ENCODE results near the gene IBA57.

The IBA57 gene

DNA sequence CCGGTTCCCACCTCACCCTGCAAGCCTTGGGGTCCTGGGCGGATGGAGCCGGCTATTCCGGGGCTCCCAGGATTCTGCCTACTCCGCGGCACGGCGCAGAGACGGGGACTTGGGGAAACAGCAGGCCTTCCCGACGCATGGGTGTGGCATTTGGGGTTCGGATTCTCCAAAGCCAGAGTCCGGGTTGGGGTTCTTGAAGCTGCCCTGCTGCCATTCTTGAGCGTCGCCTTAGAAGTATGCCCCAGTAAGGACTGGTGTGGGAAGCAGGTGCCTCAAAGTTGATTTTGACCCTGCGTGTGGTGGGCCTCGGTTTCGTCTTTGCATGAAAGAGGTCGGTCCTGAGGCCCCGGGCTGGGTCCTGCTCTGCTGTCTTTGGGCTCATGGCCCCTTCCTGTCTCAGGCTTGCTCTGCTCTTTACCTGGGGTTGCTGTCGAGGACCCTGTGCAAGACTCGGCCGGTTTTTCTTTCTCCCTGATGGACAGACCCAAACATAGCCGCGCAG lies 24.8 kb upstream of the IBA57 start:
- Histone ChIP-seq H3K27ac (peak overlapping the region; percentile 98 to 99), H3K4me3 (peak overlapping the region; percentile 99)
- DNase-seq (ENCODE audit: low spot score): no peak
- TF ChIP-seq, protein P1, sequence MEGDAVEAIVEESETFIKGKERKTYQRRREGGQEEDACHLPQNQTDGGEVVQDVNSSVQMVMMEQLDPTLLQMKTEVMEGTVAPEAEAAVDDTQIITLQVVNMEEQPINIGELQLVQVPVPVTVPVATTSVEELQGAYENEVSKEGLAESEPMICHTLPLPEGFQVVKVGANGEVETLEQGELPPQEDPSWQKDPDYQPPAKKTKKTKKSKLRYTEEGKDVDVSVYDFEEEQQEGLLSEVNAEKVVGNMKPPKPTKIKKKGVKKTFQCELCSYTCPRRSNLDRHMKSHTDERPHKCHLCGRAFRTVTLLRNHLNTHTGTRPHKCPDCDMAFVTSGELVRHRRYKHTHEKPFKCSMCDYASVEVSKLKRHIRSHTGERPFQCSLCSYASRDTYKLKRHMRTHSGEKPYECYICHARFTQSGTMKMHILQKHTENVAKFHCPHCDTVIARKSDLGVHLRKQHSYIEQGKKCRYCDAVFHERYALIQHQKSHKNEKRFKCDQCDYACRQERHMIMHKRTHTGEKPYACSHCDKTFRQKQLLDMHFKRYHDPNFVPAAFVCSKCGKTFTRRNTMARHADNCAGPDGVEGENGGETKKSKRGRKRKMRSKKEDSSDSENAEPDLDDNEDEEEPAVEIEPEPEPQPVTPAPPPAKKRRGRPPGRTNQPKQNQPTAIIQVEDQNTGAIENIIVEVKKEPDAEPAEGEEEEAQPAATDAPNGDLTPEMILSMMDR (IDR thresholded peaks at IDR 0.05): no peak

DNA sequence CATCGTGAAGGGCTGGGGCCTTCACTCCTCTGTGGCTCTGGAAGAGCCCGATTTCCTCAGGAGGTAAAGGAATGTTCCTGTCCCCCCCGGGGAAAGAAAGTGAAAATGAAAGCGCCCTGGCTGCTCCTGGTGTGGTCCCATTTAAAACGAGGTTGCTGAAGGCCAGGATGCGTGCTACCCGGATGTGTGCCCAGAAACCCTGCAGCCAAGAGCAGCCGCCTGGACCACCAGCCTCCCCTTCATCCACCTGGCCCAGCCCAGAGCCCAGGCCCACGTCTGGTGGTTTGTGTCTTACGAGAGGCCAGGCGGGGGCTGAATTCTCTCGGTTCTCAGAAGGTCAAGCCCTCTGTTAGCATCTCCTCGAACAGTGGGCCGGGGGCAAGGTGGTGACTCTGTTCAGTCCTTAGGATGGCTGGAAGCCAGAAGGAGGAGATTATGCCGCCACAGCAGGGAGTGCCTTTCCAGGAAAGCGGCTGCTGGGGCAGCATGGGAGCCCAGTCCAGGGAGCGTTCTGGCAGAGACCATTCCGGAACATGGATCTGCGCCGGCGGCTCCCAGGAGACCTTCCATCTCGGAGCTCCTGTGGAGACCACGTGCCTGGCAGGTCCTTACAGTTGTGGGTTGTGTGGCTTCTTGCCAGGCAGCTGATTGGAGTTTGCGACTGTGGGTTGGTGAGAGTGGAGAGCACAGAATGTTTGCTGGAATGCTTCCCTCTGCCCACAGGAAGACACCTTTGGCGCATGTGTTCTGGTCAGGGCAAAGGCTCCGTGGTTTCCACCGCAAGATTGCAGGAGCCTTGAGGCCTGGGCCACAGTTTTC lies 24.2 kb upstream of the IBA57 start:
- TF ChIP-seq, protein P1 (IDR thresholded peaks at IDR 0.05): no peak
- Histone ChIP-seq H3K27ac (peak overlapping the region; percentile 98 to 99), H3K4me3 (peak overlapping the region; percentile 99)
- DNase-seq (ENCODE audit: low spot score): peak; percentile 76

DNA sequence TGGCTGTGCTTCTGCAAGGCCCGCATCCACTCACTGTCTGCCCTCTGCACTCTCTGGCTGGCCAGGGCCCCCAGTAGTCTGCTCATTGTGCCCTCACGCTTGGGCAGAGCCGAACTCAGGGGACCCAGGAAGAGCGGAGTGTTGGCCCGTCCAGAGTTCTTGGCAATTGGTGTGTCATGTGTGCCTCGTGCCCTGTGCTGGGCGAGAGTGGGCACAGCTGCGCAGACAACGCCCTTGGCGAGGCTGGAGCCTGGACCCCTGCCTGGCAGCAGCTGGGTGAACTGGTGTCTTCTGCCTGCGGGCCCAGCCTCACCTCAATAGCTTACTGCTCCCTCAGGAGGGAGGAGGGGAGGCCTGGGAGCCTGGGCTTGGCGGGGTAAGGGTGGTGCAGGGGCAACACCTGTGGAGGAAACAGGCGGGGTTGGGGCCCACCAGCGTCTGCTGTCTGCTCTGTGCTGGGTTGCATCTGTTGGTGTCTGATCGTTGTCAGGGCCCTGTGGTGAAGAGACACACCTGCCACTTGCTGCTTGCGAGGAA lies 23.4 kb upstream of the IBA57 start:
- H3K4me3 ChIP-seq: peak overlapping the region; percentile 99
- peak overlapping the region in 1 of 2 donors; percentile 98 for H3K27ac ChIP-seq
- TF ChIP-seq, protein P1 (IDR thresholded peaks at IDR 0.05): no peak
- no peak for DNase-seq (ENCODE audit: low spot score)

DNA sequence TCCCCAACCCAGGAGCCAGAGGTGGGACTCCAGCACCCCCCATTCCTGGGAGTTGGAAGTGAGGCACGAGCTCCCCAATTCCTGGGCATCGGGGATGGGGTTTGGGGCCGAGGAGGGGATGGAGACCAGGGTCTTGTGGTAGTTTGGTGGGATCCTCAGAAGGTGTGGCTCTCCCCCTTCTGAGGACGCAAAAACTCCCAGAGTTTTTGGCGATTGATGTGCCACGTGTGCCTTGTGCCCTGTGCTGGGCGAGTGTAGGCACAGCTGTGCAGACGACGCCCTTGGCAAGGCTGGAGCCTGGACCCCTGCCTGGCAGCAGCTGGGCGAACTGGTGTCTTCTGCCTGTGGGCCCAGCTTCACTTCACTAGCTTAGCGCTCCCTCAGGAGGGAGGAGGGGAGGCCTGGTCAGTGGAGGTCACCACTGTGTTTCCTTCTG lies 22.9 kb upstream of the IBA57 start:
- Histone ChIP-seq H3K27ac (peak overlapping the region in 1 of 2 donors; percentile 98), H3K4me3 (peak overlapping the region; percentile 99)
- TF ChIP-seq, protein P1 (IDR thresholded peaks at IDR 0.05): no peak
- no peak for DNase-seq (ENCODE audit: low spot score)

DNA sequence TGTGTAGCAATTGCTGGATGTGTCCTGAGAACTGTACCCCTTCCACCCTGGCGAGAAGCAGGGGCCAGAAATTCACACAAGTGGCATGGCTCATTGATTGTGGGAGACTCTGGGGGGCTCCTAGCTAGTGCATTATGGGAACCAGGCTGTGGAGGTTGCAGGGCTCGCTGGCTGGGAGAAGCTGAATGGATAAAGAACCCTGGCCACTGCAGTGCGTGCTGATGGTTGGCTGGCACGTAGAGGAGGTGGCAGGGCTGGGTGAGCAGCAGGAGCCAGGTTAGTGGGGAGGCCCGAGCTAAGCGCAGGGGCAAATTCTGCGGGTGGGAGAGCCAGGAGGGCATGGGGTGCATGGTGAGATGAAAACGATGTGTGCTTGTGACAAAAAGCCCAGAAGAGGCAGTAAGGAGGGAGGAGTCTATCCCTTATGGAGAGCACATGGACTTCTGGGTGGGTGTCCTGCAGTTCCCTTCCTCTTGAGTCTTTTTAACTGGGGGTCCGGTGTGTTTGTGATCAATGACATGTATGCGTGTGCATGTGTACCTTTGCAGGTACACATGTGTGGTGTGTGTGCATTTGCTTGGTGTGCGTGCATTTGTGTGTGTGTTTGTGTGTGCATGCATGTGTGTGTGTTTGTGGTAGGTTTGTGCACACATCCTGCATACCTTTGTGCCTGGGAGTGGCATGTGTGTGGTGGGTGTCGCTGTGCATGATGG lies 22.0 kb upstream of the IBA57 start:
- no peak for DNase-seq (ENCODE audit: low spot score)
- H3K4me3 ChIP-seq: no peak overlapping the region
- TF ChIP-seq, protein P1 (IDR thresholded peaks at IDR 0.05): no peak
- no peak overlapping the region for H3K27ac ChIP-seq

DNA sequence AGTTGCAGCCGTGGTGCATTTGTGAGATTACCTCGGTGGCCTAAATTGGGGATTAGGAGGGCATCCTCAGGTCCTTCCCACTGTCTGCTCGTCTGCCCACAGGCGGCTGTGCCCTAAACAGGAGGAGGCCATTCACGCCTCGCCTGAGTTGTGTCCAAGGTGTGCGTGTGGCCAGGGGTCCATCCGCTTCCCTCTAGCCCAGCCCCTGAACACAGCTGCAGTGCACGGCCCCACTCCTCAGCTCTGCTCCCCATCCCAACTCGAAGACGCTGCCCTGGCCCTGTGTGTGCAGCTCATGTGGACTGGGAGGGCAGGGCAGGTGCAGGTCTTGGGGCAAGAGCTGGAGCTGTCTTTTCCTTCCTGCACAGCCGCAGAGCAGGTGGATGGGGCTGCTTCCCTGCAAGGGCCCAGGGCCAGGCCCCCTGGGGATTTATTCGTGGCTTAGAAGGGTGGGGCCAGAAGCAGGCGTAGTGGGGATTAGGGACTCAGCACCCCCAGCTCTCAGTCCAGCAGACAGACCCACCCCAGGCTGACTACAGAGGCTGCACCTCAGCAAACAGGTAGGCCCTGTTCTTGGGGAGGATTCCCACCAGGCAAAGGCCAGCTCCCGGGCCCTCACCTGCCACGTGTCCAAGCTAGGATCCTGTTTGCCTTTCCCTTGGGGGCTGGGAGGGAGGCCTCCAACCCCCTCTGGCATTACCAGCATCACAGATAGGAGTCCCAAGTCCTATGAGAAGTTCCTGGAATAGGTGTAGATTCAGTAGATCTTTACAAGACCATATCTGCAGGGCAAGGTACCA lies 21.2 kb upstream of the IBA57 start:
- no peak overlapping the region for H3K27ac ChIP-seq
- DNase-seq (ENCODE audit: low spot score): no peak
- no peak overlapping the region for H3K4me3 ChIP-seq
- TF ChIP-seq, protein P1 (IDR thresholded peaks at IDR 0.05): no peak

Measured in coronary artery (tissue), 2 donors.